ENCODE data around the gene RNF31. TPM values are rescaled to one million over a fixed set of nuclear protein-coding genes. Genes with fewer than 3 reads are reported as not detected.

The RNF31 gene
- total RNA-seq, 2 experiments from 2014 or later, result 37.8 to 57.8 TPM

- Histone ChIP-seq H3K4me2 (ENCODE audit: low read length) (no peak overlapping the region), H3K9me2 (ENCODE audit: insufficient read depth, low read length) (no peaks in the 10 kb centered on the region), H3K4me3 (ENCODE audit: low read depth, low read length, poor library complexity, severe bottlenecking) (no peak overlapping the region), H3K79me2 (ENCODE audit: insufficient read depth, low read depth, low read length) (peaks cover 19% of the 10 kb centered on the region; the same call in 1 of the 2 replicates), H3K27ac (ENCODE audit: low read depth, low read length, poor library complexity, severe bottlenecking) (no peak overlapping the region), H2AFZ (ENCODE audit: low read length) (no peak overlapping the region), H4K20me1 (ENCODE audit: insufficient read depth, low read length) (no peaks in the 10 kb centered on the region), H3K36me3 (ENCODE audit: insufficient read depth, low read length) (peaks cover 49% of the 10 kb centered on the region), H3K4me1 (ENCODE audit: insufficient read depth, low read length, poor library complexity, severe bottlenecking) (peaks cover 16% of the 10 kb centered on the region), H3K9me3 (ENCODE audit: low read length) (no peaks in the 10 kb centered on the region)
- TF ChIP-seq EZH2phosphoT487 (IDR thresholded peaks at IDR 0.05; ENCODE audit: borderline replicate concordance, low read depth, low read length) (no peak), CTCF (conservative IDR thresholded peaks at IDR 0.05; ENCODE audit: low read length) (no peak)
- intact Hi-C loops (cut with micrococcal nuclease; ENCODE audit: unreplicated experiment), result no loop called here
- no TSS peak for BruUV-seq (replicated peaks)
- ChIA-PET POLR2A (interaction anchor here (1.1 kb wide), 1 partner anchor 55 kb away, joined by 3 read pairs; no protein-coding TSS in a partner anchor), CTCF (ENCODE audit: unreplicated experiment) (interaction anchor here (2.2 kb wide), 1 partner anchor 11 kb away, joined by 6 read pairs; the partner anchor contains the start of gene IRF9)
- DNase-seq (ENCODE audit: low spot score), result no peak
These were observed 2.8 kb downstream of the RNF31 start for GRCh38 chr14:24150061-24150460.

- Histone ChIP-seq H4K20me1 (ENCODE audit: insufficient read depth, low read length) (no peaks in the 10 kb centered on the region), H3K79me2 (ENCODE audit: insufficient read depth, low read depth, low read length) (peaks cover 14% of the 10 kb centered on the region; the same call in 1 of the 2 replicates), H3K27ac (ENCODE audit: low read depth, low read length, poor library complexity, severe bottlenecking) (no peak overlapping the region), H3K9me2 (ENCODE audit: insufficient read depth, low read length) (no peaks in the 10 kb centered on the region), H2AFZ (ENCODE audit: low read length) (no peak overlapping the region), H3K4me2 (ENCODE audit: low read length) (no peak overlapping the region), H3K36me3 (ENCODE audit: insufficient read depth, low read length) (peaks cover 51% of the 10 kb centered on the region), H3K9me3 (ENCODE audit: low read length) (no peaks in the 10 kb centered on the region), H3K4me1 (ENCODE audit: insufficient read depth, low read length, poor library complexity, severe bottlenecking) (peaks cover 11% of the 10 kb centered on the region), H3K4me3 (ENCODE audit: low read depth, low read length, poor library complexity, severe bottlenecking) (no peak overlapping the region)
- POLR2A ChIA-PET, result interaction anchor here (0.6 to 1.1 kb wide), 2 partner anchors 55 to 829 kb away, joined by 3 to 4 read pairs; partner anchors contain the start of gene PABPN1
- intact Hi-C loops (cut with micrococcal nuclease; ENCODE audit: unreplicated experiment), result no loop called here
- DNase-seq (ENCODE audit: low spot score), result no peak
- CTCF ChIA-PET (ENCODE audit: unreplicated experiment), result interaction anchor here (2.2 kb wide), 1 partner anchor 11 kb away, joined by 6 read pairs; the partner anchor contains the start of gene IRF9
- BruUV-seq (replicated peaks), result no TSS peak
- no peak for TF ChIP-seq CTCF (conservative IDR thresholded peaks at IDR 0.05; ENCODE audit: low read length)
These were observed 3.3 kb downstream of the RNF31 start for GRCh38 chr14:24150567-24150966.

- BruUV-seq (replicated peaks), result no TSS peak
- ChIA-PET CTCF (ENCODE audit: unreplicated experiment) (interaction anchor here (2.2 kb wide), 1 partner anchor 10 kb away, joined by 6 read pairs; the partner anchor contains the start of gene IRF9), POLR2A (interaction anchor here (0.6 to 0.8 kb wide), 3 partner anchors 24 to 830 kb away, joined by 4 read pairs; partner anchors contain the start of genes DCAF11, NRL and PABPN1)
- intact Hi-C loops (cut with micrococcal nuclease; ENCODE audit: unreplicated experiment), result no loop called here
- H3K4me3 ChIP-seq (ENCODE audit: low read depth, low read length, poor library complexity, severe bottlenecking), result no peak overlapping the region
- no peak overlapping the region for H3K4me2 ChIP-seq (ENCODE audit: low read length)
- H3K9me2 ChIP-seq (ENCODE audit: insufficient read depth, low read length), result no peaks in the 10 kb centered on the region
- no peak overlapping the region for H2AFZ ChIP-seq (ENCODE audit: low read length)
- no peaks in the 10 kb centered on the region for H4K20me1 ChIP-seq (ENCODE audit: insufficient read depth, low read length)
- peaks cover 10% of the 10 kb centered on the region; the same call in 1 of the 2 replicates for H3K79me2 ChIP-seq (ENCODE audit: insufficient read depth, low read depth, low read length)
- peaks cover 56% of the 10 kb centered on the region for H3K36me3 ChIP-seq (ENCODE audit: insufficient read depth, low read length)
- no peaks in the 10 kb centered on the region for H3K9me3 ChIP-seq (ENCODE audit: low read length)
- no peak overlapping the region for H3K27ac ChIP-seq (ENCODE audit: low read depth, low read length, poor library complexity, severe bottlenecking)
- no peak for TF ChIP-seq EZH2phosphoT487 (IDR thresholded peaks at IDR 0.05; ENCODE audit: borderline replicate concordance, low read depth, low read length)
- TF ChIP-seq CTCF (conservative IDR thresholded peaks at IDR 0.05; ENCODE audit: low read length), result no peak
- DNase-seq (ENCODE audit: low spot score), result no peak
- peaks cover 8% of the 10 kb centered on the region for H3K4me1 ChIP-seq (ENCODE audit: insufficient read depth, low read length, poor library complexity, severe bottlenecking)
These were observed 3.7 kb downstream of the RNF31 start for GRCh38 chr14:24150993-24151392.

Data from OCI-LY7 (cell line).